Testis (tissue), 3 donors: ENCODE data around the gene DOCK7. TPM values are rescaled to one million over a fixed set of nuclear protein-coding genes. Genes with fewer than 3 reads are reported as not detected.

Experiments
- DNase-seq: peaks from one replicate; pipeline ENCODE4 v3.0.0-alpha.2; 2019
- H3K27ac ChIP-seq, 2 donors: fragments of 200-600 bp; sonication (generic); one replicate each; pipeline ENCODE4 v1.5.1; 2019
- H3K27me3 ChIP-seq: fragments of 200-600 bp; sonication (generic); one replicate; pipeline ENCODE4 v1.5.1; 2019
- H3K36me3 ChIP-seq: fragments of 200-600 bp; sonication (generic); one replicate; pipeline ENCODE4 v1.5.1; 2017; ENCODE audit warnings: low read depth; ENCODE audit errors: missing control alignments
- H3K4me1 ChIP-seq: fragments of 200-600 bp; sonication (generic); one replicate; pipeline ENCODE4 v1.5.1; 2019
- H3K4me3 ChIP-seq, 2 donors: fragments of 200-600 bp; sonication (generic); one replicate each; pipeline ENCODE4 v1.5.1; 2017 to 2019
- H3K9me3 ChIP-seq: fragments of 200-600 bp; sonication (generic); one replicate; pipeline ENCODE4 v1.5.1; 2017
- POLR2A ChIP-seq: fragments of 450-650 bp; IDR thresholded peaks from one replicate; pipeline ENCODE4 v1.6.1; 2017; ENCODE audit warnings: antibody characterized with exemption, mild to moderate bottlenecking, moderate library complexity
- WGBS, 2 donors: methylation state at CpG; one replicate each; pipeline ENCODE4 v1.1.5; 2018; 5-methylcytosine and 5-hydroxymethylcytosine counted together
- intact Hi-C: fragments of 100-400 bp; cut with DNase I; formaldehyde crosslinking; loops from one replicate; pipeline ENCODE4 v1.15.1; 2023; ENCODE audit warnings: low total_unique reads
- polyA plus RNA-seq: library from polyadenylated mRNA; stranded (reverse); fragments of 350-450 nt; fragmentation: Illumina TruSeq; extraction: RNeasy Lipid Tissue Mini Kit (QIAGEN cat#74804); gene quantifications from one replicate; pipeline ENCODE4 v1.2.3, GENCODE V29; 2014; ENCODE audit warnings: low read depth, low replicate concordance; ENCODE audit not compliant: insufficient read depth
- total RNA-seq, 2 donors: library from RNA; depleted of rRNA; stranded (reverse); fragments of >200 nt; gene quantifications; one replicate each; pipeline ENCODE4 v1.2.3, GENCODE V29; 2016
- TF ChIP-seq, protein P1 (sequence below), 3 experiments: fragments of 450-650 bp in 2 of 3; fragments of 200-600 bp in 1 of 3; sonication (generic) in 1 of 3; IDR thresholded peaks; one replicate each; pipeline ENCODE4 v1.5.1; 2016 to 2019; ENCODE audit warnings: antibody characterized with exemption in 3 of 3, mild to moderate bottlenecking in 2 of 3, moderate library complexity in 1 of 3

DOCK7 gene
- total and polyA plus RNA-seq, 3 donors from 2014 or later: 42.2 to 122 (median 94.3) TPM

DNA sequence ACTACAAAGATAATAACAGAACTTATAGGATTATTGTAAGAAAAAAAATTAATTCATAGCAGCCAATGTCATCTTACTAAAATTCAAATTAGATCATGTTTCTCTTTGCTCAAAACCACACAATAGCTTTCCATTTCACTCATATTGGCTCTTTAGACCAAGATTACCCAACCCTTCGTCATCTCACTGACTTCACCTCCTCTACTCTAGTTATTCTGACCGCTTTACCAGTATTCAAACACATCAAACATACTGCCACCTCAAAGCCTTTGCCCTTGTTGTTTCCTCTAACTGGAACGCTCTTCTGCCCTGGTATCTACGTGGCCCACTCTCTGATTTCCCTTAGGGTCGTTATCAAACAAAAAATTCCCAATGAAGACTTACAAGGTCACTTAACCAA lies 89.1 kb downstream of the DOCK7 start:
- TF ChIP-seq, protein P1, sequence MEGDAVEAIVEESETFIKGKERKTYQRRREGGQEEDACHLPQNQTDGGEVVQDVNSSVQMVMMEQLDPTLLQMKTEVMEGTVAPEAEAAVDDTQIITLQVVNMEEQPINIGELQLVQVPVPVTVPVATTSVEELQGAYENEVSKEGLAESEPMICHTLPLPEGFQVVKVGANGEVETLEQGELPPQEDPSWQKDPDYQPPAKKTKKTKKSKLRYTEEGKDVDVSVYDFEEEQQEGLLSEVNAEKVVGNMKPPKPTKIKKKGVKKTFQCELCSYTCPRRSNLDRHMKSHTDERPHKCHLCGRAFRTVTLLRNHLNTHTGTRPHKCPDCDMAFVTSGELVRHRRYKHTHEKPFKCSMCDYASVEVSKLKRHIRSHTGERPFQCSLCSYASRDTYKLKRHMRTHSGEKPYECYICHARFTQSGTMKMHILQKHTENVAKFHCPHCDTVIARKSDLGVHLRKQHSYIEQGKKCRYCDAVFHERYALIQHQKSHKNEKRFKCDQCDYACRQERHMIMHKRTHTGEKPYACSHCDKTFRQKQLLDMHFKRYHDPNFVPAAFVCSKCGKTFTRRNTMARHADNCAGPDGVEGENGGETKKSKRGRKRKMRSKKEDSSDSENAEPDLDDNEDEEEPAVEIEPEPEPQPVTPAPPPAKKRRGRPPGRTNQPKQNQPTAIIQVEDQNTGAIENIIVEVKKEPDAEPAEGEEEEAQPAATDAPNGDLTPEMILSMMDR (IDR thresholded peaks at IDR 0.05): no peak
- TF ChIP-seq POLR2A: no peak

GRCh38 chr1:62597281-62597680 lies 90.9 kb downstream of the DOCK7 start, which contains the start of gene ANGPTL3:
Gene ANGPTL3, plus strand, starts transcription at chr1:62597520. Its CDS starts 47 bp downstream, at chr1:62597567.
- no peak for DNase-seq
- Histone ChIP-seq H3K27me3 (no peaks in the 10 kb centered on the region), H3K27ac (no peak within 1 kb of the TSS), H3K4me3 (no peak within 1 kb of the TSS), H3K4me1 (no peaks in the 10 kb centered on the region), H3K36me3 (no peaks in the 10 kb centered on the region), H3K9me3 (no peaks in the 10 kb centered on the region)
- TF ChIP-seq, protein P1 (IDR thresholded peaks at IDR 0.05): no peak
- TF ChIP-seq POLR2A: no peak
- intact Hi-C loops: no loop called here
- 79 to 87% methylated on average over 3 of the region's 3 CpGs for WGBS, 2 donors

More for the DNA sequence above, 89.1 kb downstream of the DOCK7 start:
- no peak for DNase-seq
- H3K4me3 ChIP-seq: no peak overlapping the region
- 78 to 79% methylated on average over 5 of the region's 5 CpGs for WGBS, 2 donors
- H3K9me3 ChIP-seq: no peaks in the 10 kb centered on the region
- no peaks in the 10 kb centered on the region for H3K36me3 ChIP-seq
- no peak overlapping the region for H3K27ac ChIP-seq
- intact Hi-C loops: no loop called here
- no peaks in the 10 kb centered on the region for H3K27me3 ChIP-seq
- no peaks in the 10 kb centered on the region for H3K4me1 ChIP-seq

DNA sequence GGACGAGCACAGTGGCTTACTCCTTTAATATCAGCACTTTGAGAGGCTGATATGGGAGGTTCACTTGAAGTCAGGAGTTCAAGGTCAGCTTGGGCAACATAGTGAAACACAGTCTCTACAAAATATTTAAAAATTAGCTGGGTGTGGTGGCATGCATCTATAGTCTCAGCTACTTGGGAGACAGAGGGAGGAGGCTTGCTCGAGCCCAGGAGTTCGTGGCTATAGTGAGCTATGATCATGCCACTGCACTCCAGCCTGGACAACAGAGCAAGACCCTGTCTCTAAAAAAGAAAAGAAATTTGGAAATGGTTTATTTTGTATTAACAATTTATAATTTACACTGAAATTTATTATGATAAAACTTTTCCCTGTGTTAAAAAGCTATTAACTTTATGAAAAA lies 92.5 kb downstream of the DOCK7 start:
- no peak overlapping the region for H3K4me3 ChIP-seq
- no peak for DNase-seq
- TF ChIP-seq POLR2A: no peak
- TF ChIP-seq, protein P1 (IDR thresholded peaks at IDR 0.05): no peak
- no peaks in the 10 kb centered on the region for H3K9me3 ChIP-seq
- no peak overlapping the region for H3K27ac ChIP-seq
- 66 to 72% methylated on average over 3 of the region's 3 CpGs for WGBS, 2 donors
- no peaks in the 10 kb centered on the region for H3K27me3 ChIP-seq
- intact Hi-C loops: no loop called here
- H3K36me3 ChIP-seq: no peaks in the 10 kb centered on the region
- no peaks in the 10 kb centered on the region for H3K4me1 ChIP-seq

DNA sequence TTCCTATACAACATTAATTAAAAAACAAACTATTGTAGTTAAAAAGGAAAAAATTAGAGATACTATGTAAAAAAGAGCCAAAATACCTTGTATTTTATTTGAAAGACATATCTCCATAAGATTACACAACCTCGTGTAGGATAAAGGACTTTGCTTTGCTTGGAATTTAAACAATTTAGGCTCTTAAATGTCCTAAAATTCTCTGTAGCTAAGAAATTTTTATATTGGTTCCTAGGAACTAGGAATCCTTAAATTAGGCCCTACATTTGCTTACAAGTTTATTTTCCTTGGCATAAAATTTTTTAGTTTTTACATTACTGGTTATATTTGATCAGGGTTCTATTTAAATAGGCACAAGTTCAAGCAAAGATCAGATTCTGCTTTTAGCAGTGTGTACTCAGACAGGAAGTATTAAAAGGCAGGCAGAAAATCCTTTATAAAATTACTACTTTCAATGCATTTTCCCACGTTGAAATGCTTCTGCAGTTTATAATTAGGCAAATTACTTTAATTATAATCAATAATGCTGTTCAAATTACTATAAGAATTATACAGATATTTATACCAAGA lies 94.3 kb downstream of the DOCK7 start:
- no peak for DNase-seq
- intact Hi-C loops: no loop called here
- no peak for TF ChIP-seq POLR2A
- TF ChIP-seq, protein P1 (IDR thresholded peaks at IDR 0.05): no peak

GRCh38 chr1:62590970-62591368 lies 97.2 kb downstream of the DOCK7 start:
- Histone ChIP-seq H3K36me3 (no peaks in the 10 kb centered on the region), H3K27ac (no peak overlapping the region), H3K4me3 (no peak overlapping the region), H3K9me3 (no peaks in the 10 kb centered on the region), H3K4me1 (no peaks in the 10 kb centered on the region), H3K27me3 (no peaks in the 10 kb centered on the region)
- intact Hi-C loops: no loop called here
- 49 to 62% methylated on average over 1 of the region's 1 CpG for WGBS, 2 donors
- TF ChIP-seq, protein P1 (IDR thresholded peaks at IDR 0.05): no peak
- no peak for TF ChIP-seq POLR2A
- DNase-seq: no peak

More for the DNA sequence above, 94.3 kb downstream of the DOCK7 start:
- Histone ChIP-seq H3K4me1 (no peaks in the 10 kb centered on the region), H3K4me3 (no peak overlapping the region), H3K27me3 (no peaks in the 10 kb centered on the region), H3K27ac (no peak overlapping the region), H3K36me3 (no peaks in the 10 kb centered on the region), H3K9me3 (no peaks in the 10 kb centered on the region)
- WGBS, 2 donors: 43 to 46% methylated on average over 2 of the region's 2 CpGs
